Activated CD4-positive, CD25-positive, alpha-beta regulatory T cell treated with anti-CD3 and anti-CD28 coated beads, Interleukin-2, amount 50 U/mL, for 72 hours (primary cell): ENCODE measurements around the gene PNPLA1.

Experiments
- DNase-seq: peaks from one replicate; pipeline ENCODE4 v3.0.0; 2021

Gene PNPLA1

DNA sequence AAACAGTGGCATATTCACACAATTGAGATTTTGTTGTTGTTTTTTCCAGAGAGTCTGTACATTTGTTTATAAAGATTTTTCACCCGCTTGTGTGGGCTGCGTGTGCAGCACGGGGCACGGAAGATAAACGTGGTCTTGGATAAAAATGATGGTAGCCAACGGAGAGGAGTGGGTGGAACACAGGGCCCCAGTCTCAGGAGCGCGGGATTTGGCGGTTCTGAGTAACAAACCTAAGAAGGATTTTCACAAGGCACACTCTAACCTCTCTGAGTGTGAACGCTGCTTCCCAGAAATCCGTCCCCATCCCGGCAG, 70.4 kb downstream of the PNPLA1 start:
- no peak for DNase-seq

DNA sequence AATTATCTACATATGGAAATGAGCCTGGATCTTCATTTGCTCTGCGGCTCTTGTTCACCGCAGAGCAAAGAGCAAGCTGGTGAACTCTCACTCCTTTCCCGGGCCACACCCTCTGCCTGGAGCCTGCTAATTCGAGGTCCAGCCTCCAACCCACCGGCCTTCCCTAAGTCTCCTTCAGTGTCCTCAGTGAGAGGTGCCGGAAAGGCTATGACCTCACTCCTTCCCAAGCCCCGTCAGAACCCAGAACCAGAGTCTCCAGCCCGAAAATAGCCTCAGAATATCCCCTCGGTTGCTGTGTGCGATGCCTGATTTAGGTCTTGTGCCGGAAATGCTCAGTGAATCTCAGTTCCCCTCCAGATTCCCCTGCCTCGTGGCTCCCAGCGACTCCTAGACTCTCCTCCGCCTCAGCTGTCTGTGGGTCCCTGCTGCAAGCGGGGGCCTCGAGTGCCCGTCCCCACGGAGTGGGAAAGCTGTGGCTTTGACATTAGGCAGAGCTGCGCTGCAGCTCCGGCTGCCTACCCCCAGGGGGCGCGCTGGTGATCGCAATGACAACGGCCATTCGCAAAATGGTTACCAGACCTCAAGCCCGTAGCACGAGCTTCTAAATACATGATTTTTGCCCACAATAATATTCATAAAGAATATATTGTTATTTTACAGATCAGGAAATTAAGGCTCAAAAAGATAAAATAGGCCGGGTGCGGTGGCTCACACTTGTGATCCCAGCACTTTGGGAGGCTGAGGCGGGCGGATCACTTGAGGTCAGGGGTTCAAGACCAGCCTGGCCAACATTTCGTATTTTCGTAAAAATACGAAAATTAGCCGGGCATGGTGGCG, 71.0 kb downstream of the PNPLA1 start:
- DNase-seq: peak; percentile 80

DNA sequence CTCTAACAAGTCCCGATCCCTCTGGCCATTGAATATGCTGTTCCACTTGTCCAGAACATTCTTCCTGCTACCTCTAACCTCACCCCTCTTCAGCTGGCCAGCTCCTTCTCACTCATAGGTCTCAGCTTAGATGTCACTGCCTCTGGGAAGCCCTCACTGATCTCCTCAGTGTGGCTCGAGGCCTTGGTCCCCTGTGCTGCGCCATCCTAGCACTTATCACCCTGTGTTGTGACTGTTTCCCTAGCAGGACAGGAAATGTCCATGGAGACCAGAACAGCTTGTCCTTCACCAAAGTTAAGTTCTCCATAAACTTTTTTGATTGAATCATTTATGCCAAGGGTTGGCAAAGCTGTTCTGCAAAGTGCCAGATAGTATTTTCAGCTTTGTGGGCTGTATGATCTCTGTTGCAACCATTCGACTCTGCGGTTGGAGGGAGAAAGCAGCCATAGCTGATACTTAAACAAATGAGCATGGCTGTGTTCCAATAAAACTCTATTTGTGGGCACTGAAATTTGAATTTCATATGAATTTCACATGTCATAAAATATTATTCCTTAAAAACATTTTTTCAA, 73.3 kb downstream of the PNPLA1 start:
- no peak for DNase-seq

DNA sequence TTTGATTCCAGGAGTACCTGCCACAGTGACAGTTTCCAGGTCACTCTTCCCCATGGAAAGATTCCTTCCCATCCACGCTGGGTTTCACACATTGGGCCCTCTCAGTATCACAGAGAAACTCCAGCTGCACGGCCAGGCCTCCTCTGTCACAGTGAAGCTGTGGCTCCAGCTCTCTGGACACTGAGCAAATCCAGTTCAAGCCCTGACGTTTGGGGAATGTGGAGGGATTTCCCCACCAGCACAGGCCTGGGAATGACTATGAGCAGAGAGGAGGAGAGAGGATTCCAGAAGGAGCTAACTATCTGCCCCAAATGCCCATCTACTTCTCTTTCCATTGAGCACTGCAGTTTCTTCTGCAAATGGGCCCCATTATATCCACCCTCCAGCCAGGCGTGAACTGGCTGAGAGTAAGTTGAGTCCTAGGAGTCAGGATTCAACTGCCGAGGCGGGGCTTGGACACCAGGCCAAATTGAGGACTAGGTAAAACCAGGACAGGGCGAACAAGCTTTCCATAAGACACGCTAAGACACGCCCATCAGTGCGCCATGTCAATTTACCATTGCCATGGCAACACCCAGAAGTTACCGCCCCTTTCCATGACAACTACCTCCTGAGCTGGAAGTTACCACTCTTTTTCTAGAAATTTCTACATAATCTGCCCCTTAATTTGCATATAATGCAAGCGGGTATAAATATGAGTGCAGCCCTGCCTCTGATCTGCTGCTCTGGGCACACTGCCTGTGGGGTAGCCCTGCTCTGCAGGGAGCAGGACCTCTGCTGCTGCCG, 76.0 kb downstream of the PNPLA1 start:
- DNase-seq: no peak

DNA sequence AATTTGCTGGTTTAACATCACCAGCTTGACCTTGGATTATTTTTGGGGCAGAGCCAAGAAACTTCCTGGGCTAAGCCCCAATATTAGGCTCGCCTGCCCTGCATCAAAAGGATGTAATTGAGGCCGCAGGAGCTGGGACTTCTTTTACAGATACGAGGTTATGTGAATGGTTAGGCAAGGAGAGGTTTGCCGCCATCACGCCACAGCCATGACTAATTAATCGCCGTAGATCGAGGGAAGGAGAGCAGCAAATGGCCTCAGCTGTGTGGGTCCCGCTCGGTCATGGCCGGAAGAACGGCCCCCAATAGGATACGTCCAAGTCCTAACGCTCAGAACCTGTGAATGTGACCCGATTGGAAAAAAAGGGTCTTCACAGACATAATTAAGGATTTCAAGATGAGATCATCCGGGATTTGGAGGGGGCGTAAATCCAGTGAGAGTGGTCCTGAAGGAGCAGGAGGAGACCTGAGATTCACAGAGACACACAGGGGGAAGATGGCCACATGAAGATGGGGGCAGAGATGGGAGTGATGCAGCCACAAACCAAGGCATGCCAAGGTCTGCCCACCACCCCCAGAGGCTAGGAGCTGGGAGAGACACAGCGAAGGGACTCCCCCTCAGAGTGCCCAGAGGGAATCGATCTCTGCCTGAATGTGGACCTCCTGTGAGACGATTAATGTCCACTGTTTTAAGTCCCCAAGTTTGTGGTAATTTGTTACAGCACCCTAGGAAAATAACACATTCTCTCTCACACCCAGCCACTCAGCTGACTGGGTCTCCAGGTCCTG, 76.8 kb downstream of the PNPLA1 start:
- no peak for DNase-seq

DNA sequence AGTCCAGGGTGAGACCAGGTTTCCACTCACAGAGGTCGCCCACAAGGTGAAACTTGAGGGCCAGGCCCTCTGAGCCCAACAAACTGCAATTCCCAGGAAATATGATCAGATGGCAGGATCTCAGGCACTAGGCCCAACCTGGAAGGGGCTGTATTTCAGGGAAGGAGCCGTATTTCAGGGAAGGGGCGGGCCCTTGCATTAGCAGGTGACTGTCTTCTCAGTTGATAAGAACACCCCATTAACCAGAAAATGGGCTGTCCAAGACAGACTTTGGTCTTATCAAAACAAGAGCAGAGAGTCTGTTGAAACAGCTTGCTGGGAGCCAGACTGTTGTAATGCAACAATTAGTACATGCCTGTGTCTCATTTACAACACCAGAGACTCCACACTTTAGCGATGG, 77.8 kb downstream of the PNPLA1 start:
- DNase-seq: no peak

DNA sequence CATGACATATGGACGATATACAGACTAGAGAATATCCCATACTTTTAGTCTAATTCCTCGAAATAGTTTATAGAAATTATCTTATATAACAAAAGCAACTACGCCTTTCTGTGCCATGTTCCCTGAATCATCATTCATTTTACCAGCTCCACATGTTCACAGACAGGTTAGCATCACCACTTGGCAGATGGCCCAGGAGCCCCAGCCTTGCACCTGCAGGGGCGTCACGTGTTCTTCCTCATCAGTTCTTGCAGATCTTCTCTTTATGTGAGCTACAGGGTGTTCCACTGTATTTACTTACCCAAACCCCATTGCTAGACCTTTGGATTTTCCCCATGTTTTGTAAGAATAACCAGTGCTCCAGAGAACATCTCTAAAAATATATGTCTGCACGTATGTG, 79.4 kb downstream of the PNPLA1 start:
- no peak for DNase-seq

DNA sequence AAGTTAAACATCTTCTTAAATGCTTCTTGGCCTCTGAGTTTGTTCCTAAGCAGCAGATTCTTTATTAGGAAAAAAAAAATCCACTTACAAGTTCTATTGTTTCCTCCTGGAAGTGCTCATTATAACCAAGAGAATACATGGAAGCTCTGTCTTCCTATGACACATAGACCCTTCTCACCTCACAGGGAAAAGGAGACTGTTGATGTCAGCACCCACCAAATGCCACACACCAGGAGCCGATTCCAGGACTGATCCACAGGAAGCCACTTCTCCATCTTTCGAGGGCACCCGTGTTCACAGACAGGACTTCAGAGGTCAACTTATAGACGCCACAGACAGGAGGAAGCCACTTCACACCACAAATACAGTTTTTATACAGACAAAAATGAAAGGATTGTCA, 80.2 kb downstream of the PNPLA1 start:
- no peak for DNase-seq

DNA sequence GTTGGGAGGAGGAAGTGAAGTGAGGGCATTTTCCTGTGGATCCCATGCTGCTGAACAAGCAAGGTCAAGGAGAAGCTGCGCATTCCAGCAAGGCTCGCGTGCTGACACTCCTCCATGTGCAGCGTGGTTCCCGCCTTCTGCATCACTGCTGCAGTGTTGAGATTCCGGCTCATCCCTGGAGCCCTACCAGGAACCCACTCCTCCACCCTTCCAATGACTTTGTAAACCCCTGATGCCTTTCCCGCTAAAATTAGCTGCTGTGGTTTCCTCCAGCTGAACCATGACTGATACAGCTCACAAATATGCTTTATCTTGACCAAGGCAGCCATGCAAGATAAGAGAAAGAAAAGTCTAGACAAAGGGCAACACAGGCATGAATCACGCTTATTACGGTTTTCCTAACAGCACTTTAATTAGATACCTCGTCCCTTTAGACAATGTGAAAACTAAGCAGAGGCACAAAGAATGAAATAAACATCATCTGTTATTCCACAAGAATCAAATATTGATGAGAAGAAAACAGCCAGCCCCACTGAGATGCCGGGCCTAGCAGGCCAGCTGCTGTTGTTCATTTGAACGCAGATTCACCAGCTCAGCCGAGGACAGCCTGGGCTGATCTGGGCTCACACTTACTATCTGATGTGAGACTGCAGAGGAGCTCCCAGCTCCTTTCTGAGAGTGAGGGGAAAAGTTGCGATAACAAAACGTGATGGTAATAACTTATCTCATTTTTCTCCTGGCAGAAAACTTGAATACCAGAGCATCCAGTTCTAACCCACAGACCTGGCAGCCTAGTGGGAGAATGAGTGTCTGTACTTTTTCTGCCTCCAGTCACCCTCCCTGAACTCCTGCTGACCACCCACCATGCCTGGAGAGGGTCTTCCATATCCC, 81.1 kb downstream of the PNPLA1 start:
- no peak for DNase-seq

DNA sequence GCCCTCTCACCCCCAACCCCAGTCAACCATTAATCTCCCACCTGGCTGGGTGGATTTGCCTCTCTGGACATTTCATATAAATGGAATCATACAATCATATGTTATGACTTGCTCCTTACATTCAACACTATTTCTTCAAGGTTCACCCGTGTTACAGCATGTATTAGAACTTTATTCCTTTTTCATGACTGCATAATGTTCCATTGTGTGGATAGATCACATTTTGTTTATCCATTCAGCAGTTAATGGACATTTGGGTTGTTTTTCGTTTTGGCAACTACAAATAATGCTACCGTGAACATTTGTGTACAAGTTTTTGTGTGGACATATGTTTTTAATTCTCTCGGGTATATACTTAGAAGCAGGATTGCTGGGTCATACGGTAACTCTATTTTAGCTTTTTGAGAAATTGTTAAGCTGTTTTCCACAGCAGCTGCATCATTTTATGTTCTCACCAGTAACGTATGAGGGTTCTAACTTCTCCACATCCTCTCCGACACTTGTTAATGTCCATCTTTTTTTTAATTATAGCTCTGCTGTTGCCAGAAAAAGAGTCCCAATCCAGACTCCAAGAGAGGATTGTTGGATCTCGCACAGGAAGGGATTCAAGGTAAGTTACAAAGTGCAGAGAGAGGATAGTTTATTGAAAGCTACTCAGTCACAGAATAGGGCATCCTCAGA, 82.8 kb downstream of the PNPLA1 start:
- DNase-seq: no peak

DNA sequence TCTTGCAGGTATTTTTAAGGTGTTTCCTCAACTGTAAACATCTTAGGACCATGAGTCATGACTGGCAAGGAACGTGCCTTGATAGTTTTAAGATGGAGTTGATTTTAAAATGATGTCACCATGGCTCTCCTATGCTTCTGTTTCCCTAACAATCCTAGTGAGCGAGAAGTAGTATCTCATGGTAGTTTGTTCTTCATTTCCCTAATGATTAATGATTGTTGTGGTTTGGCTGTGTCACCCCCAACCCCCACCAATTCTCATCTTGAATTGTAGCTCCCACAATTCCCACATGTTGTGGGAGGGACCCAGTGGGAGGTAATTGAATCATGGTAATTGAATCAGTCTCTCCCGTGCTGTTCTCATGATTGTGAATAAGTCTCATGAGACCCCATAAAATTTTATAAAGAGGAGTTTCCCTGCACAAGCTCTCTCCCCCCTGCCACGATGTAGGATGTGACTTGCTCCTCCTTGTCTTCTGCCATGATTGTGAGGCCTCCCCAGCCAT, 83.6 kb downstream of the PNPLA1 start:
- DNase-seq: no peak

DNA sequence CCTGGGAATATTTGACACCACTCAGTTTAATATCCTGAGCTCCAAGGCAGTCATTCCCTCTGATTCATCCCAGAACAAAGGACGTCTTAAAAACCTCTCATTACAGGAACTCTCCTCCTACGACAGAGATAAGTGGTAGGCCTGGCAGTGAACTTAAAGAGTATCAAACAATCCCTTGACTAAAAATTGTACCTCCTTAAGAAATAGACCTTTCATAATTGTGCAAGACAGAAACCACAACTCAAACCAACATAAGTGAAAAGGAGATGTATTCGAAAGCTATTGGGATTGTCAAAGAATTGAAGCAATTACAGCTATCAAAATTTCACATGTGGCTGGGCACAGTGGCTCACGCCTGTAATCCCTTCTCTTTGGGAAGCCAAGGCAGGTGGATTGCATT, 86.0 kb downstream of the PNPLA1 start:
- DNase-seq: no peak

DNA sequence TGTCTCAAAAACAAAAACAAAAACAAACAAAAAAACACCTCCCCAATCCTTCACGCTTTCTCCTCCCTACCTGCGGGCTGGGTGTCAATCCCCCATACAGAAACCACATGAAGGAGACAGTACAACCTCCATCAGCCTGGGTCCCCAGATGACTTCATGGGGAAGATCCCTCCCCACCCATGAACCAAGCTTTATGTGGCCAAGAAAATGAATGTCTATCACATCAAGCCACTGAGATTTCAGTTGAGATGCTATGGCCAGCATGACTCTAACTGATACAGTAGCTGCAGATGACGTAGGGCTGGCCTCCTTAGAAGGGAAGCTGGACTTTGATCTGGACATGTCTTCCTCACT, 88.0 kb downstream of the PNPLA1 start:
- DNase-seq: no peak
